HepG2 (cell line): Measurements from ENCODE around the gene TFAM. TPM values are rescaled to one million over a fixed set of nuclear protein-coding genes. Genes with fewer than 3 reads are reported as not detected.

ENCODE experiments used
- ATAC-seq: fragments of 200-7000 bp; cut with Tn5 transposase; 3 replicates; pipeline ENCODE4 v1.9.1; 2020; ENCODE audit warnings: mild to moderate bottlenecking, moderate library complexity
- BruUV-seq: library from RNA; stranded (reverse); fragments of 400-500 nt; replicated peaks from 2 replicates; lab custom pipeline; 2021; lab: Mats Ljungman, UMichigan
- CTCF ChIA-PET: fragments of 300-600 bp; formaldehyde crosslinking; extraction: SDS; loops from one replicate; lab custom pipeline; 2021; ENCODE audit warnings: low total read pairs, inconsistent platforms, low intra/inter-chr PET ratio; lab: Yijun Ruan, JAX
- POLR2A ChIA-PET: fragments of 350-600 bp; sonication (Branson Sonifier 250); formaldehyde crosslinking; loops from one replicate; lab custom pipeline; 2020; ENCODE audit warnings: antibody characterized with exemption, inconsistent platforms; lab: Yijun Ruan, JAX
- DNase-seq: peaks from one replicate; pipeline ENCODE4 v3.0.0-alpha.2; 2015; ENCODE audit warnings: low spot score
- FAIRE-seq: peaks from 3 replicates; lab custom pipeline; 2011; peaks lifted over from hg19 to GRCh38; lab: Jason Lieb, UNC
- H2AFZ ChIP-seq: one replicate; pipeline ENCODE4 v1.6.1; 2011; ENCODE audit warnings: low read length, inconsistent platforms
- H3K27ac ChIP-seq: fragments of 300-600 bp; 3 replicates; pipeline ENCODE4 v1.8.0; 2011; ENCODE audit warnings: mixed run types, mild to moderate bottlenecking, mixed read lengths, low read length, inconsistent platforms; ENCODE audit not compliant: insufficient read depth; ENCODE audit errors: extremely low read length
- H3K27me3 ChIP-seq, 2 experiments: fragments of 200-600 bp in 1 of 2; 2 replicates in 1 of 2; 3 replicates in 1 of 2; pipeline versions ENCODE4 v1.6.0 to v1.8.0; 2011; ENCODE audit warnings: low read length in 2 of 2, mild to moderate bottlenecking in 2 of 2, moderate library complexity in 2 of 2, inconsistent platforms in 1 of 2; ENCODE audit not compliant: insufficient read depth in 2 of 2, control insufficient read depth in 1 of 2
- H3K36me3 ChIP-seq, 2 experiments: fragments of 200-600 bp in 1 of 2; replicated peaks in 1 of 2; 2 replicates in 1 of 2; 3 replicates in 1 of 2; pipeline versions ENCODE4 v1.5.1 to v1.8.0; 2011; ENCODE audit warnings: low read length in 2 of 2, inconsistent platforms in 1 of 2; ENCODE audit not compliant: insufficient read depth in 2 of 2, control insufficient read depth in 1 of 2
- H3K4me1 ChIP-seq: 2 replicates; pipeline ENCODE4 v1.5.1; 2012; ENCODE audit warnings: low read length, inconsistent platforms; ENCODE audit not compliant: insufficient read depth
- H3K4me2 ChIP-seq: 2 replicates; pipeline ENCODE4 v1.6.0; 2011; ENCODE audit warnings: low read depth, low read length, inconsistent platforms
- H3K4me3 ChIP-seq, 3 experiments: fragments of 200-600 bp in 1 of 3; sonication (generic), shearing (Covaris generic) in 1 of 3; replicated peaks in 1 of 3; 2 replicates each; pipeline ENCODE4 v1.5.1; 2011 to 2016; ENCODE audit warnings: low read length in 3 of 3, inconsistent platforms in 2 of 3, low read depth in 2 of 3, mild to moderate bottlenecking in 2 of 3, control low read depth in 1 of 3, mixed read lengths in 1 of 3; ENCODE audit not compliant: insufficient read depth in 1 of 3
- H3K79me2 ChIP-seq: one replicate; pipeline ENCODE4 v1.6.1; 2011; ENCODE audit warnings: low read length, inconsistent platforms; ENCODE audit not compliant: insufficient read depth
- H3K9ac ChIP-seq: 2 replicates; pipeline ENCODE4 v1.6.0; 2011; ENCODE audit warnings: mild to moderate bottlenecking, low read depth, low read length, inconsistent platforms; ENCODE audit not compliant: insufficient read depth
- H3K9me3 ChIP-seq: 2 replicates; pipeline ENCODE4 v1.5.1; 2012; ENCODE audit warnings: mild to moderate bottlenecking, low read length
- H4K20me1 ChIP-seq: 2 replicates; pipeline ENCODE4 v1.6.0; 2011; ENCODE audit warnings: inconsistent platforms, mild to moderate bottlenecking, low read length, moderate library complexity; ENCODE audit not compliant: insufficient read depth
- ARNTL ChIP-seq: sonication (generic); formaldehyde crosslinking; IDR thresholded peaks from 2 replicates; pipeline ENCODE4 v1.4.0; 2020; ENCODE audit warnings: mild to moderate bottlenecking, missing genetic modification reagents
- DNMT1 ChIP-seq: sonication (generic); formaldehyde crosslinking; IDR thresholded peaks from 2 replicates; pipeline ENCODE4 v1.5.1; 2020; ENCODE audit warnings: mild to moderate bottlenecking, missing genetic modification reagents
- DNMT3B ChIP-seq: conservative IDR thresholded peaks from 2 replicates; pipeline ENCODE4 v1.6.1; 2016; ENCODE audit warnings: missing biosample characterization, control low read depth
- DPF2 ChIP-seq: sonication (generic); formaldehyde crosslinking; IDR thresholded peaks from 2 replicates; pipeline ENCODE4 v1.4.0; 2020; ENCODE audit warnings: mild to moderate bottlenecking, low read depth, missing genetic modification reagents, borderline replicate concordance
- HHEX ChIP-seq: IDR thresholded peaks from 2 replicates; pipeline ENCODE4 v1.6.1; 2016; ENCODE audit warnings: control low read depth
- MAFG ChIP-seq: sonication (generic); formaldehyde crosslinking; IDR thresholded peaks from 2 replicates; pipeline ENCODE4 v1.5.1; 2020; ENCODE audit warnings: mild to moderate bottlenecking, missing genetic modification reagents
- MEIS1 ChIP-seq: sonication (generic); formaldehyde crosslinking; IDR thresholded peaks from 2 replicates; pipeline ENCODE4 v1.9.0; 2021; ENCODE audit warnings: mild to moderate bottlenecking, missing genetic modification reagents, moderate library complexity, borderline replicate concordance
- RAD51 ChIP-seq: fragments of 450-650 bp; IDR thresholded peaks from 2 replicates; pipeline ENCODE4 v1.6.1; 2016; ENCODE audit warnings: borderline replicate concordance
- RBM22 ChIP-seq: fragments of 200-400 bp; formaldehyde crosslinking; optimal IDR thresholded peaks from 2 replicates; pipeline ENCODE3; 2017; ENCODE audit warnings: mild to moderate bottlenecking, low read length, moderate library complexity
- THYN1 ChIP-seq: sonication (generic); formaldehyde crosslinking; IDR thresholded peaks from 2 replicates; pipeline ENCODE4 v1.8.1; 2023; ENCODE audit warnings: low read depth, mild to moderate bottlenecking, moderate library complexity, missing genetic modification reagents, borderline replicate concordance
- ZFP36 ChIP-seq: fragments of 150-350 bp; IDR thresholded peaks from 2 replicates; pipeline ENCODE4 v1.6.1; 2018; ENCODE audit warnings: borderline replicate concordance, low read length, low read depth; ENCODE audit not compliant: partially characterized antibody
- ZNF772 ChIP-seq: sonication (generic); formaldehyde crosslinking; IDR thresholded peaks from 2 replicates; pipeline ENCODE4 v1.5.0; 2020; ENCODE audit warnings: mild to moderate bottlenecking, missing genetic modification reagents
- WGBS: methylation state at CpG from one replicate; pipeline ENCODE4 v1.1.6; 2017; ENCODE audit warnings: low lambda C conversion rate; 5-methylcytosine and 5-hydroxymethylcytosine counted together
- in situ Hi-C: cut with HindIII; loops from 2 replicates; pipeline ENCODE4 v1.10.0; 2017; ENCODE audit warnings: low pct_unique_long_range_greater_than_20kb; ENCODE audit not compliant: extremely low pct_ligation_motif_present
- intact Hi-C: fragments of 100-400 bp; cut with micrococcal nuclease; formaldehyde crosslinking; loops from one replicate; pipeline ENCODE4 v1.10.0; 2022; ENCODE audit not compliant: unreplicated experiment
- polyA plus RNA-seq, 8 experiments: library from polyadenylated mRNA; depleted of rRNA in 3 of 8; stranded (reverse) in 7 of 8; unstranded in 1 of 8; fragments of >200 nt; fragmentation: Illumina TruSeq in 4 of 8; extraction: Trizol in 4 of 8; gene quantifications; 2 replicates each; pipeline versions ENCODE4 v1.2.1 to v1.2.3, GENCODE V29; 2011 to 2016; ENCODE audit warnings: low read depth in 4 of 8, missing spikeins in 1 of 8, mixed read lengths in 1 of 8; ENCODE audit not compliant: insufficient read depth in 1 of 8
- total RNA-seq, 5 experiments: library from RNA; depleted of rRNA; stranded (reverse); fragments of >200 nt; fragmentation: Illumina TruSeq; extraction: Trizol; gene quantifications; 2 replicates each; pipeline ENCODE4 v1.2.3, GENCODE V29; 2016; ENCODE audit warnings: low read depth in 1 of 5
- TF ChIP-seq, protein P1 (sequence below): sonication (generic); formaldehyde crosslinking; IDR thresholded peaks from 2 replicates; pipeline ENCODE4 v1.4.0; 2020; ENCODE audit warnings: low read depth, missing genetic modification reagents
- TF ChIP-seq, protein P2 (sequence below): sonication (generic); formaldehyde crosslinking; IDR thresholded peaks from 2 replicates; pipeline ENCODE4 v1.5.0; 2020; ENCODE audit warnings: mild to moderate bottlenecking, missing genetic modification reagents, moderate library complexity
- TF ChIP-seq, protein P3 (sequence below): sonication (generic); formaldehyde crosslinking; IDR thresholded peaks from 2 replicates; pipeline ENCODE4 v1.5.0; 2020; ENCODE audit warnings: missing genetic modification reagents
- TF ChIP-seq, protein P4 (sequence below): sonication (generic); formaldehyde crosslinking; conservative IDR thresholded peaks from 2 replicates; pipeline ENCODE4 v1.4.0; 2020; ENCODE audit warnings: missing genetic modification reagents

The TFAM gene
- total and polyA plus RNA-seq, 2 of the 13 experiments (the other 11 are each of a cell fraction or from before 2014, with no cell fraction given) = 18.4 to 125 TPM

DNA sequence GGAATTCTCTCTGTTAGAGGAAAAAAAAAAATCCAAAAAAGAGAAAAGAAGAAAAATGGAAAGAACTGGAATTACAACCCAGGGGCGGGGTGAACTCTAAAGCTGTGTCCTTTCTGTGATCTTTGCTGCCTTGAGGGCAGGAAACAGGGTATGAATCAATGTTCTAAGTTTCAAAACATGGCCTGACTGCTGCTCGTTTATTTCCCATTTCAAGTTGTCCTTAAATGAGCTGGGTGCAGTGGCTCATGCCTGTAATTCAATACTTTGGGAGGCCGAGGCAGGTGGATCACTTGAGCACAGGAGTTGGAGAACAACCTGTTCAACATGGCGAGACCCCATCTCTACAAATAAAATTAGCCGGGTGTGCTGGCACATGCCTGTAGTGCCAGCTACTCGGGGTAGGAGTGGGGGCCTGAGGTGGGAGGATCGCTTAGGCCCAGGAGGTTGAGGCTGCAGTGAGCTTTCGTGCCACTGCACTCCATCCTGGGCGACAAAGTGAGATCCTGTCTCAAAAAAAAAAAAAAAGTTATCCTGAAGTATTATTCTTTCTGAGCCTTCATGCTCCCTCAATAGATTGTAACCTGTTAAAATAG, 24.7 kb upstream of the TFAM start:
- WGBS = 95% methylated on average over 9 of the region's 9 CpGs
- no peak overlapping the region for H3K4me2 ChIP-seq
- TF ChIP-seq, protein P1, sequence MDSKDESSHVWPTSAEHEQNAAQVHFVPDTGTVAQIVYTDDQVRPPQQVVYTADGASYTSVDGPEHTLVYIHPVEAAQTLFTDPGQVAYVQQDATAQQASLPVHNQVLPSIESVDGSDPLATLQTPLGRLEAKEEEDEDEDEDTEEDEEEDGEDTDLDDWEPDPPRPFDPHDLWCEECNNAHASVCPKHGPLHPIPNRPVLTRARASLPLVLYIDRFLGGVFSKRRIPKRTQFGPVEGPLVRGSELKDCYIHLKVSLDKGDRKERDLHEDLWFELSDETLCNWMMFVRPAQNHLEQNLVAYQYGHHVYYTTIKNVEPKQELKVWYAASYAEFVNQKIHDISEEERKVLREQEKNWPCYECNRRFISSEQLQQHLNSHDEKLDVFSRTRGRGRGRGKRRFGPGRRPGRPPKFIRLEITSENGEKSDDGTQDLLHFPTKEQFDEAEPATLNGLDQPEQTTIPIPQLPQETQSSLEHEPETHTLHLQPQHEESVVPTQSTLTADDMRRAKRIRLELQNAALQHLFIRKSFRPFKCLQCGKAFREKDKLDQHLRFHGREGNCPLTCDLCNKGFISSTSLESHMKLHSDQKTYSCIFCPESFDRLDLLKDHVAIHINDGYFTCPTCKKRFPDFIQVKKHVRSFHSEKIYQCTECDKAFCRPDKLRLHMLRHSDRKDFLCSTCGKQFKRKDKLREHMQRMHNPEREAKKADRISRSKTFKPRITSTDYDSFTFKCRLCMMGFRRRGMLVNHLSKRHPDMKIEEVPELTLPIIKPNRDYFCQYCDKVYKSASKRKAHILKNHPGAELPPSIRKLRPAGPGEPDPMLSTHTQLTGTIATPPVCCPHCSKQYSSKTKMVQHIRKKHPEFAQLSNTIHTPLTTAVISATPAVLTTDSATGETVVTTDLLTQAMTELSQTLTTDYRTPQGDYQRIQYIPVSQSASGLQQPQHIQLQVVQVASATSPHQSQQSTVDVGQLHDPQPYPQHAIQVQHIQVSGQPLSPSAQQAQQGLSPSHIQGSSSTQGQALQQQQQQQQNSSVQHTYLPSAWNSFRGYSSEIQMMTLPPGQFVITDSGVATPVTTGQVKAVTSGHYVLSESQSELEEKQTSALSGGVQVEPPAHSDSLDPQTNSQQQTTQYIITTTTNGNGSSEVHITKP = no peak
- TF ChIP-seq THYN1 (CRISPR knock-in tag) (no peak), ZNF772 (CRISPR knock-in tag) (no peak), ZFP36 (no peak), RAD51 (no peak), DNMT1 (no peak), ARNTL (CRISPR knock-in tag) (no peak), MAFG (CRISPR knock-in tag) (no peak), DPF2 (CRISPR knock-in tag) (no peak), RBM22 (no peak), MEIS1 (no peak), HHEX (CRISPR knock-in tag) (no peak), DNMT3B (no peak)
- TF ChIP-seq, protein P2, sequence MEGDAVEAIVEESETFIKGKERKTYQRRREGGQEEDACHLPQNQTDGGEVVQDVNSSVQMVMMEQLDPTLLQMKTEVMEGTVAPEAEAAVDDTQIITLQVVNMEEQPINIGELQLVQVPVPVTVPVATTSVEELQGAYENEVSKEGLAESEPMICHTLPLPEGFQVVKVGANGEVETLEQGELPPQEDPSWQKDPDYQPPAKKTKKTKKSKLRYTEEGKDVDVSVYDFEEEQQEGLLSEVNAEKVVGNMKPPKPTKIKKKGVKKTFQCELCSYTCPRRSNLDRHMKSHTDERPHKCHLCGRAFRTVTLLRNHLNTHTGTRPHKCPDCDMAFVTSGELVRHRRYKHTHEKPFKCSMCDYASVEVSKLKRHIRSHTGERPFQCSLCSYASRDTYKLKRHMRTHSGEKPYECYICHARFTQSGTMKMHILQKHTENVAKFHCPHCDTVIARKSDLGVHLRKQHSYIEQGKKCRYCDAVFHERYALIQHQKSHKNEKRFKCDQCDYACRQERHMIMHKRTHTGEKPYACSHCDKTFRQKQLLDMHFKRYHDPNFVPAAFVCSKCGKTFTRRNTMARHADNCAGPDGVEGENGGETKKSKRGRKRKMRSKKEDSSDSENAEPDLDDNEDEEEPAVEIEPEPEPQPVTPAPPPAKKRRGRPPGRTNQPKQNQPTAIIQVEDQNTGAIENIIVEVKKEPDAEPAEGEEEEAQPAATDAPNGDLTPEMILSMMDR (CRISPR knock-in tag) = no peak
- TF ChIP-seq, protein P3, sequence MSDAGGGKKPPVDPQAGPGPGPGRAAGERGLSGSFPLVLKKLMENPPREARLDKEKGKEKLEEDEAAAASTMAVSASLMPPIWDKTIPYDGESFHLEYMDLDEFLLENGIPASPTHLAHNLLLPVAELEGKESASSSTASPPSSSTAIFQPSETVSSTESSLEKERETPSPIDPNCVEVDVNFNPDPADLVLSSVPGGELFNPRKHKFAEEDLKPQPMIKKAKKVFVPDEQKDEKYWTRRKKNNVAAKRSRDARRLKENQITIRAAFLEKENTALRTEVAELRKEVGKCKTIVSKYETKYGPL (CRISPR knock-in tag) = no peak
- TF ChIP-seq, protein P4, sequence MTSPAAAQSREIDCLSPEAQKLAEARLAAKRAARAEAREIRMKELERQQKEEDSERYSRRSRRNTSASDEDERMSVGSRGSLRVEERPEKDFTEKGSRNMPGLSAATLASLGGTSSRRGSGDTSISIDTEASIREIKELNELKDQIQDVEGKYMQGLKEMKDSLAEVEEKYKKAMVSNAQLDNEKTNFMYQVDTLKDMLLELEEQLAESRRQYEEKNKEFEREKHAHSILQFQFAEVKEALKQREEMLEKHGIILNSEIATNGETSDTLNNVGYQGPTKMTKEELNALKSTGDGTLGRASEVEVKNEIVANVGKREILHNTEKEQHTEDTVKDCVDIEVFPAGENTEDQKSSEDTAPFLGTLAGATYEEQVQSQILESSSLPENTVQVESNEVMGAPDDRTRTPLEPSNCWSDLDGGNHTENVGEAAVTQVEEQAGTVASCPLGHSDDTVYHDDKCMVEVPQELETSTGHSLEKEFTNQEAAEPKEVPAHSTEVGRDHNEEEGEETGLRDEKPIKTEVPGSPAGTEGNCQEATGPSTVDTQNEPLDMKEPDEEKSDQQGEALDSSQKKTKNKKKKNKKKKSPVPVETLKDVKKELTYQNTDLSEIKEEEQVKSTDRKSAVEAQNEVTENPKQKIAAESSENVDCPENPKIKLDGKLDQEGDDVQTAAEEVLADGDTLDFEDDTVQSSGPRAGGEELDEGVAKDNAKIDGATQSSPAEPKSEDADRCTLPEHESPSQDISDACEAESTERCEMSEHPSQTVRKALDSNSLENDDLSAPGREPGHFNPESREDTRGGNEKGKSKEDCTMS (CRISPR knock-in tag) = no peak

More for the DNA sequence above, 24.7 kb upstream of the TFAM start:
- in situ Hi-C loops = no loop called here
- H3K9me3 ChIP-seq = no peaks in the 10 kb centered on the region
- H3K4me1 ChIP-seq = no peaks in the 10 kb centered on the region
- H3K27ac ChIP-seq = no peak overlapping the region
- H3K9ac ChIP-seq = no peak overlapping the region
- no peak for FAIRE-seq
- H3K36me3 ChIP-seq = peaks cover 0 to 6% of the 10 kb centered on the region in 2 experiments; a peak in 2 of 5 replicates
- H2AFZ ChIP-seq = no peak overlapping the region
- H4K20me1 ChIP-seq = no peaks in the 10 kb centered on the region
- H3K27me3 ChIP-seq = no peaks in the 10 kb centered on the region
- POLR2A ChIA-PET = interaction anchor here (2.1 kb wide), 1 partner anchor 25 kb away, joined by 6 read pairs; the partner anchor contains the start of gene TFAM
- no TSS peak for BruUV-seq
- intact Hi-C loops = no loop called here
- CTCF ChIA-PET = no interaction called here
- H3K4me3 ChIP-seq = no peak overlapping the region
- DNase-seq = no peak
- H3K79me2 ChIP-seq = peaks cover 3% of the 10 kb centered on the region
- no peak for ATAC-seq
